Epithelial cell of prostate (primary cell): Measurements from ENCODE around the gene SLC2A1.
A peak's percentile ranks its signal among the peaks of the same experiment; 100 is the strongest.

Experiments
- DNase-seq: peaks from one replicate; pipeline ENCODE4 v3.0.0-alpha.2; 2011; ENCODE audit warnings: low read depth, low spot score
- H3K27ac ChIP-seq: fragments of 450-650 bp; 2 replicates; pipeline ENCODE4 v1.5.1; 2017; ENCODE audit warnings: mild to moderate bottlenecking

Gene SLC2A1

DNA sequence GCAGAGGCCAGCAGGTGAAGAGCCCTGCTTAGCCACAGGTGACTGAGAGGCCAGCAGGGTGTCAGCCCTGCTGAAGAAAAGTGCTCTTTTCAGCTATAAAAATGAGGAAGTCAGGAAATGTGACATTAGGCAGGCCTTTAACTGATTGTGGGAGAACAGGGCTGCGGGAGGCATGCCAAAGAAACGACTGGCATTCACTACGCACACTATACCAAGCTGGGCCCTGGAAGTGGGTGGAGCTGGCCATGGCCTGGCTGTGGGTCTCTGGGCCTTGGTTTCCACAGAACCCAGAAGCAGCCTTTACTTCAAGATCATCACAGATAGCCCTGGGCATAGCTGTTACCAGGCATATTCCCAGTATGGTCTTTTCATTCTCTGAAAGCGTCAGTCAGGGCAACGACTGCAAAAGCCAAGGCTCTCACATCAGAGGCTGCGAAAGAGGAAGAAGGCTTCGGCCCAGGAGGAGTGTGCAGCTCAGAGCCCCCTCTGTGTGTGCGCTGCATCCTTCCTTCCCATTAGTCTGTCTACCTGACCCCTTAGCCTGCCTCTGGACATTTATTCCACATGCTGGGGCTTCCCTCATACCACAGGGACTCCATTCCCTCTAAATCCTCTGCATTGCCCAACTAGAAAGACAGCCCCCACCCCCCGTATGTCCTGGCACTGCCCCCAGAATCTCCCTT lies 14.3 kb downstream of the SLC2A1 start:
- H3K27ac ChIP-seq = peak overlapping the region; percentile 98
- DNase-seq = no peak

DNA sequence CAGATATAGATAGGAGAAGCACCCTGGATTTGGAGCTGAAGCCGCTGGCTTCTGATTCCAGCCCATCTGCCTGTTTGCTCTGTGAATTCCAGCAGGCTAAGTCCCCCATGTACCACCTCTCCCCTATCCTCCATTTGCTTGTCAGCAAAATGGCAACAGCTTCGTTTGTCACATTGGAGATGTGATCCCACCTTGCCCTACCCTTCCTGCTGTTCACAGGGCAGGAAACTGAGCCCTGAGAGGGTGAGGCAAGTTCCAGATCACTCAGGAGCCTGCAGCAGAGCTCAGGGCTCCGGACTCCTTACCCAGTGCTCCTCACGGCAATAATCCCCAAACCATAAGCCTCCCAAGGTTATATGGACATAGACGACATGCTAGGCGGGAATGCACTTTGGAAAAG lies 14.9 kb downstream of the SLC2A1 start:
- no peak for DNase-seq
- peak overlapping the region; percentile 98 for H3K27ac ChIP-seq

DNA sequence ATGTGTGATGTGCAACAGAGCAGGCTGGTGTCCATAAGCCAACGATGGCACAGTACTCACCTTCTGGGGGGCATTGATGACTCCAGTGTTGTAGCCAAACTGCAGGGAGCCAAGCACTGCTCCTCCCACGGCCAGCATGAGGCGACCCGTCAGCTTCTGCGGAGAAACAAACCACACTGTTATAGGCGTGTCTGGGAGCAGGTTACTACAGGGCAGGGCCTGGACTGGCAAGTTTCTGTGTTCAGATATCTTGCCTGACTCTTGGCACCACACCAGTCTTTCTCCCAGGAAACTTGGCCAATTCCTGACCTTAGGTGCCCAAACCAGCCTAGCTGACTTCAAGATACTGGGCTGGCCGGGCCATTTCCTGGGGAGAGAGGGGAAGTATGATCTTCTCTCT lies 15.5 kb downstream of the SLC2A1 start:
- peak; percentile 90 for DNase-seq
- peak overlapping the region; percentile 98 for H3K27ac ChIP-seq

DNA sequence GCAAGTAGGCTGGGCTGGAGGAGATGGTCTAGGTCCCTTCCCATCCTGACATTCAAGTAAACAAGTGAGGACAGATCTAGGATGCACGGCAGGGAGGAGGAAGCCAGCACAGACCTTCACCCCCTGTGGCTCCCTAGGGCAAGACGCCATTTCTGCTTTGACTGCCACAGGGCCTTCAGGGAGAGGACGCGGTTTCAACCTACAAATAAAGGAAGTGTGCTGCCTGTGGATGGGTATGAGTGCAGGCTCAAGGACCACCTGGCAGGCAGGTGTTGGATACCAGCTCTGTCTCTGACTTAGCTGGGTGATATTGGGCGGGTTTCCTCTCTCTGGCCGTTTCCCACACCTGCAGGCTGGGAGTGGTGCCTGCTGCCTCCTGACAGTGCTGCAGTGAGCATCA lies 16.2 kb downstream of the SLC2A1 start:
- DNase-seq = no peak
- peak overlapping the region; percentile 98 for H3K27ac ChIP-seq

DNA sequence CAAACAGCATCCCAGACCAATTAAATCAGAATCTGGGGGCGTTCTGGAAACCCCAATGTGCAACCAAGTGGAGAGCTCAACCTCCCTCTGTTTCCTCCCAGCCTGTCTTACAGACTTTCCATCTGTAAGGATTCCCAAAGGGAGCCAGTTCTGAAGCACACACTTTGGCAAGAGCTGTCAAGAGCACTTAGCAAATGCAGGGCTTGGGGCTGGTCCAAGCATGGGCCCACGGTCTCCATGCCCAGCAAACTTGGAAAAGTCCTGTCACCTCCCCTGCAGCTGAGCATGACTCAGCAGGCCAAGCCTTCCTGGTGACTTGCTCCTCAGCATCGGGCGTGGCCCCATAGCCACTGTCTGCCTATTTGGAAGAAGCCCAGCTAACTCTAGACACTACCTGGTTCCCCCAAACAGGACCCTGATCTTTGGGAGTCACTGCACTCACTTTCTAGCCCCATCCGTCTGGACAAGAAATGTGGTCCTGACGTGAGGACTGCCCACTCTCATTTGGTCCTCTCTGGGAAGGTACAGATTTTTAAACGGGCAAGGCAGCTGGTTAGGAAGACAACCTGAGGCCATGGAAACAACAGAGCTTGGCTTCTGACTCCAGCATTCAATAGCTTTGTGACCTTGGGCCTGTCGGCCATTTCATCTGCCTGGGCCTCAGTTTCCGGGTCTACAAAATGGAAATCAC lies 16.9 kb downstream of the SLC2A1 start:
- no peak for DNase-seq
- peak overlapping the region; percentile 98 for H3K27ac ChIP-seq

DNA sequence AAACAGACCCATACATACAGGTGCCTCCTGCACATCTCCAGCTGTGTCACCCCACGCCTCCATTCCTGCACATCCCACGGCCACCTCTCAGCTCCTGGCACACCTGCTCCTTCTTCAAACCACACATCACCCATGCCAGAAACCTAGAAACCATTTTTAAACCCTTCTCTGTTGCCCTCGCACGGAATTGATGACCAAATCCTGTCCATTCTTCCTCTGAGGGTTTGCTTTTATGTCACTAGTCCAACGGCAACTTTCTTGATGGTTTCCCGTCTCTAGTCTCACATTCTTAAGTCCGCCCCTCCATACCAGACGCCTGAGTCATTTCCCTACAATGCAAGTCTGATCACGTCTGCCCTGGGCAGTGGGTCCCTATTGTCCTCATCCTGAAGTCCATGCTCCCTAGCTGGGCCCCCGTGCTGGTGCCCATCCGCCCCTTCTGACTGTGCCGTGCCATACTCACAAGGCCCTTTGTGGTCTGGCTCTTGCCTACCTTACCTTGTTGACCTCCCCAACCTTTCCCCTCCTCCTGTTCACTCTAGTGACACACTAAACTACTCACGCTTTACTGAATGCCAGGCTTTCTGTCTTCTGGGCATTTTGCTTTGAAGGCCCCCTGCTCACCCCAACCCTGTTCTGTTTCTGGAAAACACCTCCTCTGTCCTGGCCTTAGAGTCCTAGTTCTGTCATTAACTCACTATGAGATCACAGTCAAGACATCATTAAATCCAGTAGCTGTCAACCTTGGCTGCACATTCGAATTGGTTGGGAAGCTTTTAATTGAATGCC lies 17.6 kb downstream of the SLC2A1 start:
- peak; percentile 76 for DNase-seq
- peak overlapping the region; percentile 98 for H3K27ac ChIP-seq

DNA sequence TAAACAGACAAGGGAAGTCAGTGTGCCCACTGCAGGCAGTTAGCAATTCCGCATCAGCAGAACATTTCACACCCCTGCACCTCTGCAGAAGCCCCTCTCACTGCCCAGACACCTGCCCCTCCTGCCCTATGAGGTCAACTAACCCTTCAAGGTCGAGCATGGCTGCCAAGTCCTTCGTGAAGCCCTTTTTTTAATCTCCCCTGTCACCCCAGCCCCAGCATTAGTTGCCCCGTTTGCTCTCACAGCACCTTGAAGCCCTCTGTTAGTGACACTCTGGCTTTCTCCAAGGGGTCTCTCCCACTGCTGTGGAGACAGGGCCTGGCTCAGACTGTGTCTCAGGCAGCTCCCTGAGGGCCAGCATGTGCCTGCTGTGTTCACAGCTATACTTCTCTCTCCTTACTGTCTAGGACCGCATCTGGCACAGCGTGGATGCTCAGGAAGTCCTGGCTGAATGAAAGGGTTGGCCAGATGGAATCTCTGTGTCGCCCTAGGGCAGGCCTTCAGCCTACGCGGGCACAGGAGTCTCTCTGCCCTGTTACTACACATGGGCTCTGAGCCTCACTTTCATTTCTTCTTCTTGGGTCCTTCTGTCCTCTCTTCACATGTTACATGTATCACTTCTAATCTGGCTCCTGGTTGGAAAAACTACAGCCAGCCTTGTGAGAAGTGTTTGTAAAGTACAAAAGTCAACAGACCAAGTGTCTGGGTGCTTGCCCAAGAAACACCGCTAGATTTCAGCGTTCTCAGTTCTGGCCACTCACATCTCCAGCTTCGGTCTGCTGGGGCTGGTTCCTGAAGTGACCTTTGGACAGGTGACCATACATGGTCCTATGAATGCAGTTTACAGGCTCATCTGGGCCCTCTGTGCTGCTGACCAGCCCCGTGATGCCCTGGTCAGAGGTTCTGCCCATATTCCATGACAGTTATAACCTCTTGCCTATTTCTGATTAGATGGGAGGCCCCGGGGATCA lies 19.7 kb downstream of the SLC2A1 start:
- H3K27ac ChIP-seq = peak overlapping the region; percentile 98
- no peak for DNase-seq

DNA sequence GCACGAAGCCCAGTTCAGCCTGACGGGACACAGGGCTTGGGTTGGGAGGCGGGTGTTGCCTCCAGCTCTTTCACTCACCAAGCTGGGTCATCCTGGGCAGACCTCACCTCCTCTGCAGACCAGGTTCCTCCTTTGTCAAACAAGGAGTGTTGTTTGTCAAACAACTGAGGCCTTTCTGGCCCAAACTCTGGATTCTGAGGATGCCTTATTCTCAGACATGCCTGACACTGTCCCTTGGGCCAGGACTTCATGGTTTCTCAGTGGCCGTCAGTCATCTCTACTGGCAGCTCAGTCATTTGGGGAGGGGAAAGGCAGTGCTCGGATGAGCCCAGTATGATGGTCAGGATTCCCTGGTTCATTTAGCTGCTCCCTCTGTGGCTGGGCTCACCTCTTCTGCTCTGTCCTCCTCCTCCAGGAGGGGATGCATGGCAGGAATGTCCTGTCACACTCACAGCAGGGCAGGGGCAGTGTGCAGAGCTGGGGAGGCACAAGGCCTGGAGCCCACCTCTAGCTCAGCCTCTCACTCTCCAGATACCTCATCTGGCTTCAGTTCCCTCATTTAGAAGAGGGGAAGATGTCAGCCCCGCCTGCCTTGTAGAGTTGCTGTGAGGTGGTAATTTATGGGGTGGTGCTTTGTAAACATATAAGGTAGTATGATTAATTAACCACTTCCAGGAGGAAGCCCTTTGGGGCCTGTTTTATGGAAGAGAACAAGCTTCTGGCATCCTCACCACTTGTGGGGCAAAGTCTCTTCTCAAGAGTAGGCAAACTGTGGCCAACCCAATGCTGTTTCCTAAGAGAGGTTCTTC lies 20.6 kb downstream of the SLC2A1 start:
- no peak for DNase-seq
- H3K27ac ChIP-seq = peak overlapping the region; percentile 98

DNA sequence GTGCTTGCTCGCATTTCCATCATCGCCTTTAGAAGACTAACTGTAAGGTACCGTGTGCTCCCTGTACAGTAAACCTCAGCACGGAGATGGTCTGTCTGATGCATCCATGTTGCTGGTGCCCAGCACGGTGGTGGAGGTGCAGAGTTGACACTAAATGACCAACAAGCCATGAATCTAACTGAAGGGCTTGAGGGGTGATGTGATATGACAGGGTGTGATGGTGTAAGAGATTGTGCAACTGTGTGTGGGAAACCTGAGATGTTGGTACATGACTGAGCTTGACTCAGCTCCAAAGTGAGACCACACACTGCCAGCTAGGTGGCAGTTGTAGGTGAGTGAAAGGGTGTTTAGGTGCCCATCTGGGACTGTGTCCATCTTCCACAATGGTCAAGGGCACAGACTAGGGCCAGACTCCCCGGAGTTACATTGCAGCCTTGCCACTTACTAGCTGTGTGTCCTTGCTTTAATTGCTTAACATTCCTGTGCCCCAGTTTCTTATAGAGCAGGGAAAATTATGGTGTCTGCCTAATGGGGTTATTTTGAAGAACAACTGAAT lies 21.4 kb downstream of the SLC2A1 start:
- peak; percentile 90 for DNase-seq
- H3K27ac ChIP-seq = peak overlapping the region; percentile 98

DNA sequence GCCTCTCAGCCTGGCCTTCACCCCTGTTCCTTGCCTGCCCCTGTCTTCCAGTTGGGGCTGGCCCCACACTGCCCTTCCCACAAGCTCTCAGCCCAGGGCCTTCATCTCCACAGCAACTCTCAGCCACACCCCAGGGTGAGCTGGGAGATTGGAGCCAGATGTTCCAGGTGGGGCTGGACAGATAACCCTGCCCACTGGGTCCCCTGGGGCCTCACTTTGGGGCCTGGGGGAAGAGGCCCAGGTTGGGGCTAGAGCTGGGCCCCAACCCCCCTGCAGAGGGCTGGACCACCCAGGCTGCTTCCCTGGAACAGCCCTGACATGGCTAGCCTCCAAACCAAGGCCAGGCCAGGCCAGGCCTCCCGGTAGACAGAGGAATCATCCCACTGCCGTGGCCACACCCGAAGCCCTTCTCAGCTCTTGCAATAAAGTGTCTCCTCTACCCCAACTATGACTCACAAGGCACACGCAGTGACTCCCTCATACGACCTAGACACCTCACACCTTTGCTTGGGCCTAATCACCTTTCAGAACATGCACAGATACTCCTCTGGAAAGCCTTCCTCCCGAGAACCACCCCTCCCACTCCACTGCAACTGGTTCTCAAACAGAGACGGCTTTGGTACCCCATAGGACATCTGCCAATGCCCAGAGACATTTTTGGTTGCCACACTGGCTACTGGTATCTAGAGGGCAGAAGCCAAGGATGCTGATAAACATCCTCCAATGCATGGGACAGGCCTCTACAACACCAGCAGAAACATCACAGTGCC lies 22.2 kb downstream of the SLC2A1 start:
- peak overlapping the region; percentile 98 for H3K27ac ChIP-seq
- peak; percentile 82 for DNase-seq

DNA sequence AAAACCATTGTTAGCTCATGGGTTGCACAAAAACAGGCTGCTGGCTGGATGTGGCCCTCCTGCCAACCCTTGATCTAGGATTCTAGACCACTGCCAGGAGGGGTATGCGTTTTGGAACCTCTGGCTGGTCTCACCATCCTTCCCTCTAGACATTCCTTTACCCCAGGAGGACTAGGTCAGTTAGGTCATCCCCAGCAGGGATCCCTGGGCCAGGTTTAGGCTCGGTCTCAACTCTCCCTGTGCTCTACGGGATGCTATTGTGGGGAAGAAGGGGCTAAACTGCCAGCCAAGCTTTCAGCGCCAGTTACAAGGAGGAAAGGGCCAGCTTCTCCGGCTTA lies 22.7 kb downstream of the SLC2A1 start:
- peak overlapping the region; percentile 98 for H3K27ac ChIP-seq
- DNase-seq = no peak

DNA sequence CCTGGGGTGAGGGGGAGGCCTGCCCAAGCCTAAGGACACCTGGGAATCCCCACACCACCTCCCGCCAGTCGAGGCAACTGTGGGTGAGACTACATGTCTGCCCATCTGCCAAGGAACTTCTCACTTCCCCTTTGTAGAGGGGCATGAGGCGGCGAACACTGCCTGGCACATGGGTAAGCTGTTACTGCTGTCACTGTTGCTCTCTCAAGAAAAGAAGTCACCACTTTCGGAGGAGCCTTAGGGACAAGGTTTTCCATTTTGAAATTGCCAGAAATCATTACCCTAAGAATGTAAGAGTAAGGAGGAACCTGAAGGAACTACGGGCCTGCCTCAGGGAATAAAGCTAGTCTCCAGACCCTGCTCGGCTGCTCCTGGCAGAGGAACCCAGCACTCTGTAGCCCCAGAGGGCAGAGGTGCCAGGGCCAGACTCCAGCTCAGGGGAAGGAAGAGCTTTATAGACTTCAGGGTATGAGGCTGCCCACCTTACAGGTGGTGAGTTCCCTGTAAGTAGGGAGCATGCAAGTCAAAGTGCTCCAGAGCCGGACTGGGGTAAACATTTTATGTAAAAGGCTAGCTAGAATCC lies 23.3 kb downstream of the SLC2A1 start:
- peak overlapping the region; percentile 98 for H3K27ac ChIP-seq
- no peak for DNase-seq

DNA sequence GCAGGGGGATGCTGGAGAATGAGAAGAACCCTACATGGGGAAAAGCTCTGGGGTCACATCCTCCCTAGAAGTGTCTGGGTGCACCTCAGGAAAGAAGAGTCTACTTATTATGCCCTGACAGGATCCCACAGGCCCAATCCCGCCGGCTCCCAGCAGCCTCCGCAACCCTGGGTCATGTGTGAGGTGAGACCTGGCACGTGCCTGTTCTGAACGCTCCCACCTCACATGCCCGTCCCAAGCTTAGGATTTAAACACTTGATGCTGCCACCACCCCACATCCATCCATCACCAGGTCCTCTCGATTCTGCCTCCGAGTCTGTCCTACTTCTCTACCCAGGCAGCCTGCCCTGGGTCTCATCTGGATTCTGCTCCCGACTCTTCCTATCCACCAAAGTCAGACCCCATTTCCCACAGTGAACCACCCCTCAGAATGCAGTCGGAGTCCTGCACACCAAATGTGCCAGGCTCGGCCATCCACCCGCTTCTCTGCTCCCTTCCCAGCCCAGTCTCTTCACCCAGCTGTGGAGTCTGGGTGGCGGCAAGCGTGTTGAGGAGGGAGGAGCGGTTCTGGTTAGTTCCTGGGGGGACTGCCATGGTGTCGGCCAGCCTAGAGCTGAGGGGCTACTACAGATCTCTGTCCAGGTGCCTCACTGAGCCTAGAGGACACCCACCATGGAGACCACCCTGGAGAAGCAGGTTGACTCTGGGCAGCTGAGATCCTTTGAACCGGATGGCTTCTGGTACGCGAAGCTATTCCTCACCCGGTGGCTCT lies 23.9 kb downstream of the SLC2A1 start:
- DNase-seq = no peak
- peak overlapping the region; percentile 98 for H3K27ac ChIP-seq

DNA sequence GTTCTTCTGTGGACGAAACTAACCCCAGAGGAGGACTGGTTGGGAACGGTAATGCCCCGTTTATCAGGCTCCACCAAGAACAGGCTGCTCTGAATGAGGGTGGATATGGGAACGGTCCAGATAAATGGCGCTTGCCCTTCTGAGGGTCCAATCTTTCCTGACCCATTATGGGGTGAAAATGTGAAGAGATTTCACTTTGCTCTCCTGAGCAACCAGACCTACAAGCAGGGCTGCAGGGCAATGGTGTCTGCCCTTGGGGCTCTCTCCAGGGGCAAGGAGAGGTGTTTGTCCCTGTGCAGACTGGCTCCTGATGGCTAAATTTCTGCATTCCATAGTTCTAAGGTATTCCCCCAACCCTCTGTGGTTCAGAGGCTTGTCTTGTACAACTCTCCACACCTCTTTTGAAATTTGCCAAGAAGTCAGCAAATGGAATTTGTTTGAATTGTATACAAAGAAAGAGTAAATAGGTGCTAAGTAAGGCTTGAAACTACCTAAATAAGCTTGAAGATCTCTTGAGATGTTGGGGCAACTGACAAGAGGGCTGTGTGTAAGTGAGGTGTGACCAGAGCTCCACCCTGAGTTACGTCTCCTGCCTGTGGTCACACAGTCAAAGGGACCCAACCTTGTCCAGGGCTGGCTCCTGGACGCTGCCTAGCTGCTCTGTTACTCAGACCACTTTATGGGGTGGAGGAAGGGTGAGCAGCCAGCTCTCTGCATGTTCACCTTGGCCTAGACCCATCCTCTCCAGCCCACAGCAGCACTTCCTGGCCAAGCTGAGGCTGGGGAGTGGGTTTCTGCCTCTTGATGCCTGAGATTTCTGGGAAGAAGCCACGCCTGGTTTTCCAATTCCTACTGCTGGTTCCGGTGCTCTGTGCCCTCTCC lies 24.8 kb downstream of the SLC2A1 start:
- peak overlapping the region; percentile 98 for H3K27ac ChIP-seq
- DNase-seq = no peak

DNA sequence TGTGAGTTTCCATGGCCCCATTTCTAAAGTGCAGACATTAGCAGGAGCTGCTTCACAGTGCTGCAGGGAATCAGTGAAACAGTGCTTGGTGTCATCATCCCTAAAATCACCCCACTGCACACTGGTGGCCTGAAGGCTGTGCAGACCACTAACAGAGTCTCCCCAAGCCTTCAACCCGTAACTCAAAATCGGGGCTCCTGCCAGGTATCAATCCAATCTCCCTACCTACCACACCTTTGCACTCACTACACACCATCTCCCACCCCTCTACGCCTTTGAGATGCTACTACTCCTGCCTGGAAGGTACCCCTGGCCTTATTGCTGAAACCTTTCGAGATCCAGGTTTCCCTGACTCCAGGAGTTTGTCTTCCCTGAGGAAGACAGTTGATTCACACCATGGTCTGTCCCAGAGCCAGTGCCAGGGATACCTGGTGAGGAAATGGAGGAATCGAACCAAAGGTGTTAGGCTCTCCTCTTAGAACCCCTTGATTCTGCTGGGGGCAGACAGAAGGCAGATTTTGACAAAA lies 25.5 kb downstream of the SLC2A1 start:
- peak overlapping the region; percentile 98 for H3K27ac ChIP-seq
- no peak for DNase-seq

DNA sequence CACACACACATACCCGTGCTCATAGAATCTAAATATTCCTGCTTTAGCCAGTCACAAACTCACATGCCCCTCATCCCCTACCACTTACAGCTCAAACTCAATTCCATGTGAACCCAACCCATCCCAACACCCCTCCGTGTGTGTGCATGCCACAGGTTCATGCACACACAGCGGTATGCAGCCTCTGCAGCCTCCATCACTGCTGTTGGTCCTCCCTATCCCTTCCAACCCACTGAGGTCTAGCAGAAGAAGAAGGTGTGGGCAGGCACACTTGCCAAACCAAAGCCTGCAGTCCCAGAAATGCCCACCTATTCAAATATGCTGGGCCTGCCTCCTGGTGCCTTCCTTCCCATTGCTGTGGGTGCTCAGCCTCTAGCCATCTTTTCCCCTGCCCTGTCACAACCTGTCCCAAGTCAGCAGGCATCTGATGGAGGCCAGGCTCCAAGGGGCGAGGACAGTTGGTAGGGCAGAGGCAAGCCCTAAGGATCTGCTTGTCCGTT lies 26.2 kb downstream of the SLC2A1 start:
- H3K27ac ChIP-seq = peak overlapping the region; percentile 98
- DNase-seq = no peak
